ENCODE measurements around the gene LVRN.

The LVRN gene

DNA sequence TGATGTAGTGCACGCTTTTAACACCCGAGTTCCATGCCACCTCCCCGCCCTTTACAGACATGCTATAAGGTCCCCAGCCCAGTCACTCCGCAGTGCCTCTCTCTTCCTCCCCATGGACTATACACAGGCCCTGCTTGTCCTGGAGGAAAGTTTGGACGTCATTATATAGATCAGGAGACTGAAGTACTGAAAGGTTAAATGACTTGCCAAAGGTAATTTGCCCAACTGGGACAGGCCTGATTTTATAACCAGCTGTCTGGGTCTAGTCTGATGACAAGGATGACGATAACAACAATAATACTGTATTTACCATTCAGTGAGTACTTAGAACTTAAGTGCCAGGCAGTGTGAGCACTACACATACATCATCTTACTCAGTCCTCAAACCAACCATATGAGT lies 33.1 kb downstream of the LVRN start:
- TF ChIP-seq, protein P1, sequence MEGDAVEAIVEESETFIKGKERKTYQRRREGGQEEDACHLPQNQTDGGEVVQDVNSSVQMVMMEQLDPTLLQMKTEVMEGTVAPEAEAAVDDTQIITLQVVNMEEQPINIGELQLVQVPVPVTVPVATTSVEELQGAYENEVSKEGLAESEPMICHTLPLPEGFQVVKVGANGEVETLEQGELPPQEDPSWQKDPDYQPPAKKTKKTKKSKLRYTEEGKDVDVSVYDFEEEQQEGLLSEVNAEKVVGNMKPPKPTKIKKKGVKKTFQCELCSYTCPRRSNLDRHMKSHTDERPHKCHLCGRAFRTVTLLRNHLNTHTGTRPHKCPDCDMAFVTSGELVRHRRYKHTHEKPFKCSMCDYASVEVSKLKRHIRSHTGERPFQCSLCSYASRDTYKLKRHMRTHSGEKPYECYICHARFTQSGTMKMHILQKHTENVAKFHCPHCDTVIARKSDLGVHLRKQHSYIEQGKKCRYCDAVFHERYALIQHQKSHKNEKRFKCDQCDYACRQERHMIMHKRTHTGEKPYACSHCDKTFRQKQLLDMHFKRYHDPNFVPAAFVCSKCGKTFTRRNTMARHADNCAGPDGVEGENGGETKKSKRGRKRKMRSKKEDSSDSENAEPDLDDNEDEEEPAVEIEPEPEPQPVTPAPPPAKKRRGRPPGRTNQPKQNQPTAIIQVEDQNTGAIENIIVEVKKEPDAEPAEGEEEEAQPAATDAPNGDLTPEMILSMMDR (IDR thresholded peaks at IDR 0.05; ENCODE audit: low read depth, low read length, missing control alignments): no peak
- no peak for DNase-seq (ENCODE audit: low read depth)
- H3K4me3 ChIP-seq (ENCODE audit: low read depth, low read length): no peak overlapping the region
- in situ Hi-C loops (cut with HindIII; ENCODE audit: low sequenced_read_pairs): no loop called here

GRCh38 chr5:116002116-116002906 lies 40.0 kb downstream of the LVRN start:
- no peak for DNase-seq (ENCODE audit: low read depth)
- TF ChIP-seq, protein P1 (IDR thresholded peaks at IDR 0.05; ENCODE audit: low read depth, low read length, missing control alignments): no peak
- no peak overlapping the region for H3K4me3 ChIP-seq (ENCODE audit: low read depth, low read length)
- in situ Hi-C loops (cut with HindIII; ENCODE audit: low sequenced_read_pairs): no loop called here

- TF ChIP-seq, protein P1 (IDR thresholded peaks at IDR 0.05; ENCODE audit: low read depth, low read length, missing control alignments): no peak
- DNase-seq (ENCODE audit: low read depth): no peak
- H3K4me3 ChIP-seq (ENCODE audit: low read depth, low read length): no peak overlapping the region
- in situ Hi-C loops (cut with HindIII; ENCODE audit: low sequenced_read_pairs): no loop called here
Measured at GRCh38 chr5:116004248-116004647, 42.0 kb downstream of the LVRN start.

- TF ChIP-seq, protein P1 (IDR thresholded peaks at IDR 0.05; ENCODE audit: low read depth, low read length, missing control alignments): no peak
- H3K4me3 ChIP-seq (ENCODE audit: low read depth, low read length): no peak overlapping the region
- in situ Hi-C loops (cut with HindIII; ENCODE audit: low sequenced_read_pairs): no loop called here
- DNase-seq (ENCODE audit: low read depth): no peak
Measured at GRCh38 chr5:116009806-116010205, 47.5 kb downstream of the LVRN start.

DNA sequence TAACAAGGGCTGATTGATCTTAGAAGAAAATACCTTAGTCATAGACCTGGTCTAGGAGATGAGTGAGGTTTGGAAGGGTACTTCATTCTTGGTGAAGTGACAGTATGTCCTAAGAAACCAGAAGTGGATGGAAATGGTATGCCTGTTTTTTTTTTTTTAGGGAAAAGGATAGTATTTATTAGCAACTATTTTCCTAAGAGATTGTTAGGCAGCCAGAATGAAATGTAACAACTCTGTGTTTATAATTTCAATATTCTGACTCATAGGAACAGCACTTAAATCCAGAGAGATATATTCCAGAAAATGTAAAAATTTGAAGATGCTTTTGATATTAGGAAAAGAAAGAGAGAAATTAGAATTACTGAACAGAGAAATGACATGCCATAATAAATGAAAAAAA lies 48.8 kb downstream of the LVRN start:
- H3K4me3 ChIP-seq (ENCODE audit: low read depth, low read length): no peak overlapping the region
- in situ Hi-C loops (cut with HindIII; ENCODE audit: low sequenced_read_pairs): no loop called here
- TF ChIP-seq, protein P1 (IDR thresholded peaks at IDR 0.05; ENCODE audit: low read depth, low read length, missing control alignments): no peak
- no peak for DNase-seq (ENCODE audit: low read depth)

DNA sequence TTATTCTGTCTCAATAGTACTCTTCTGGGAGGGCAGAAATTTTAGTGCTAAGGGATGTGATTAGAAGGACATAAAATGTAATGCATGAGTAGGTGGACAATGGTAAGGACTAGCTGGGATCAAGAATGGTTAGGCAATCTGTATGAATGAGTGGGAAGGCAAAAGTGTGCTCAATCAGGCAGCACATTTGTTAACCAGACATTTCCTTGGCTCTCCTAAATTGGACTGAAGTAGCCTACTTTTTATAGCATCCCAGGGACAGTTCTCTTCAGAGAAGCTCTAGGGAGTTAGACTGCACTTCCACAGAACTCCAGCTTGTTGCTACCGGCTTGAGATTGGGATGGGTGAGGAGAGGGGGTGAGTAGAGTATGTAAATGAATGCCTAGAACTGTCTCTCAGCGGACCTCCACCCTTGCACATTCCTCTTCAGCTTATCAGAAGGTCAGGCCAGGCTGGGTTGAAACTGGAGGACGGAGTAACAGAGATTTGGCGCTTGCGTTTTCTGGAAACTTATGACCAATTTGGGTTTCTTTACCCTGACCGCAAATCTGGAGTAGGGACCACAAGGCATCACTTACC lies 51.0 kb downstream of the LVRN start:
- DNase-seq (ENCODE audit: low read depth): no peak
- TF ChIP-seq, protein P1 (IDR thresholded peaks at IDR 0.05; ENCODE audit: low read depth, low read length, missing control alignments): no peak
- no peak overlapping the region for H3K4me3 ChIP-seq (ENCODE audit: low read depth, low read length)
- in situ Hi-C loops (cut with HindIII; ENCODE audit: low sequenced_read_pairs): no loop called here
